ENCODE measurements around the gene TLN1. TPM values are rescaled to one million over a fixed set of nuclear protein-coding genes. Genes with fewer than 3 reads are reported as not detected.

TLN1 gene
- total and polyA plus RNA-seq, 3 experiments from 2014 or later, result 161 to 249 (median 248) TPM

GRCh38 chr9:35759795-35760194, 27.8 kb upstream of the TLN1 start:
- H3K4me3 Mint-ChIP-seq, result peak overlapping the region in 3 of 7 donors; percentile 3 to 51 (median 8)

GRCh38 chr9:35758475-35759050, 26.6 kb upstream of the TLN1 start:
- Histone ChIP-seq H3K27me3 (ENCODE audit: insufficient read depth, low read length, poor library complexity, severe bottlenecking) (no peaks in the 10 kb centered on the region), H3K4me1 (ENCODE audit: insufficient read depth, low read length) (peaks cover 25% of the 10 kb centered on the region), H3K9me3 (ENCODE audit: low read length) (no peaks in the 10 kb centered on the region), H3K36me3 (ENCODE audit: insufficient read depth, low read length) (peaks cover 5% of the 10 kb centered on the region), H3K27ac (ENCODE audit: low read depth, low read length) (no peak overlapping the region), H3K4me3 (ENCODE audit: low read length) (no peak overlapping the region)
- no peak for DNase-seq
- Mint-ChIP-seq H3K27me3 (no peaks in the 10 kb centered on the region), H3K4me1 (peaks cover 48 to 66% (median 51%) of the 10 kb centered on the region in 3 donors), H3K27ac (peak overlapping the region in 6 of 8 donors; percentile 23 to 80 (median 69)), H3K4me3 (peak overlapping the region; percentile 24 to 100 (median 96)), H3K9me3 (no peaks in the 10 kb centered on the region), H3K36me3 (peaks cover 0 to 22% (median 1%) of the 10 kb centered on the region in 3 donors)
- ChIA-PET POLR2A (interaction anchor here (0.7 kb wide), 1 partner anchor 26 kb away, joined by 3 read pairs; the partner anchor contains the start of gene CREB3), CTCF (interaction anchor here (4.6 kb wide), 1 partner anchor 61 kb away, joined by 22 read pairs; no protein-coding TSS in a partner anchor)

More at GRCh38 chr9:35759795-35760194, 27.8 kb upstream of the TLN1 start:
- Mint-ChIP-seq H3K27ac (peak overlapping the region in 2 of 8 donors; percentile 47 to 63), H3K27me3 (no peaks in the 10 kb centered on the region), H3K9me3 (no peaks in the 10 kb centered on the region), H3K4me1 (peaks cover 48 to 70% (median 51%) of the 10 kb centered on the region in 3 donors), H3K36me3 (peaks cover 0 to 15% (median 0%) of the 10 kb centered on the region in 3 donors)
- H3K4me3 ChIP-seq (ENCODE audit: low read length), result no peak overlapping the region
- no peaks in the 10 kb centered on the region for H3K36me3 ChIP-seq (ENCODE audit: insufficient read depth, low read length)
- no peaks in the 10 kb centered on the region for H3K27me3 ChIP-seq (ENCODE audit: insufficient read depth, low read length, poor library complexity, severe bottlenecking)
- H3K27ac ChIP-seq (ENCODE audit: low read depth, low read length), result no peak overlapping the region
- no peaks in the 10 kb centered on the region for H3K9me3 ChIP-seq (ENCODE audit: low read length)
- CTCF ChIA-PET, result interaction anchor here (1.1 kb wide), 1 partner anchor 10 kb away, joined by 3 read pairs; no protein-coding TSS in a partner anchor
- DNase-seq, result no peak
- POLR2A ChIA-PET, result interaction anchor here (0.6 kb wide), 1 partner anchor 103 kb away, joined by 4 read pairs; no protein-coding TSS in a partner anchor
- H3K4me1 ChIP-seq (ENCODE audit: insufficient read depth, low read length), result peaks cover 25% of the 10 kb centered on the region

GRCh38 chr9:35757892-35758275, 25.9 kb upstream of the TLN1 start:
- ChIA-PET POLR2A (interaction anchor here (0.7 kb wide), 1 partner anchor 25 kb away, joined by 3 read pairs; the partner anchor contains the start of gene CREB3), CTCF (interaction anchor here (2.3 to 4.6 kb wide), 2 partner anchors 17 to 61 kb away, joined by 9 to 22 read pairs; no protein-coding TSS in a partner anchor)
- Mint-ChIP-seq H3K9me3 (no peaks in the 10 kb centered on the region), H3K4me3 (peak overlapping the region; percentile 92 to 100 (median 96)), H3K27ac (peak overlapping the region; percentile 23 to 97 (median 69)), H3K4me1 (peaks cover 45 to 63% (median 51%) of the 10 kb centered on the region in 3 donors), H3K36me3 (peaks cover 4 to 26% (median 5%) of the 10 kb centered on the region in 3 donors), H3K27me3 (no peaks in the 10 kb centered on the region)
- H3K27ac ChIP-seq (ENCODE audit: low read depth, low read length), result peak overlapping the region; percentile 76
- DNase-seq, result no peak
- H3K4me1 ChIP-seq (ENCODE audit: insufficient read depth, low read length), result peaks cover 25% of the 10 kb centered on the region
- no peaks in the 10 kb centered on the region for H3K9me3 ChIP-seq (ENCODE audit: low read length)
- H3K27me3 ChIP-seq (ENCODE audit: insufficient read depth, low read length, poor library complexity, severe bottlenecking), result no peaks in the 10 kb centered on the region
- peaks cover 11% of the 10 kb centered on the region for H3K36me3 ChIP-seq (ENCODE audit: insufficient read depth, low read length)
- peak overlapping the region; percentile 92 for H3K4me3 ChIP-seq (ENCODE audit: low read length)

DNA sequence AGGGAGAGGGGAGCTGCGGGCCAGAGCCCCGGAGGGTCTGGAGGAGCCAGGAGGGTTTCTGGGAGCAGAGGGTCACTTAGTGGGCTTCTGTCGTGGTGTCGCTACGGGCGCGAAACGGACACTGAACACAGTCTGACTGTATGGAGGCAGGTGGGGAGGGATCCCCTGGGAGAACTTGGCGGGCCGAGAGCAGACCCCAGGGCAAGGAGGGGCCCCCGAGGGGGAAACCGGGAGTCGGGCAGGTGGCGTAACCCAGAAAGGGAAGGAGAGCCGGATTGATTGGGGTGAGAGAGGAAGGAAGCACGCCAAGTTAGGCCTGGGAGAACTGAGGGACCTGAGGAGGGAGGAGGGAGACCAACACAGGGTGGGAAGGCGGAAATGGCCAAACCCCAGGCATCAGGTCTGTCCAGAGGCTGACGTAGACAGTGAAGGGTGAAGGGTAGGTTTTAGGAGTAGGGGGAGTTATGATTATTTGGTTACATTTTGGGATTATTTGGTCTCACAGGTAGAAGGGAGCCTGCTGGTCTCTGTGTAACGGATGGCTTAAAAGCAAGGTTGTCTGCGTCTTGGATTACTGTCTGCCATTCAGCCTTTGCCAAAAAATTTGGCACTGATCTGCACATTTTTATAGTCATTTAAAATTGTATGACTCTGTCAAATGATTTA, 25.4 kb upstream of the TLN1 start:
- no peak for DNase-seq
- Mint-ChIP-seq H3K4me3 (peak overlapping the region; percentile 92 to 100 (median 96)), H3K4me1 (peaks cover 45 to 65% (median 51%) of the 10 kb centered on the region in 3 donors), H3K36me3 (peaks cover 5 to 31% (median 8%) of the 10 kb centered on the region in 3 donors), H3K27ac (peak overlapping the region; percentile 90 to 99 (median 95)), H3K27me3 (no peaks in the 10 kb centered on the region), H3K9me3 (no peaks in the 10 kb centered on the region)
- Histone ChIP-seq H3K27ac (ENCODE audit: low read depth, low read length) (peak overlapping the region; percentile 76), H3K9me3 (ENCODE audit: low read length) (no peaks in the 10 kb centered on the region), H3K36me3 (ENCODE audit: insufficient read depth, low read length) (peaks cover 17% of the 10 kb centered on the region), H3K27me3 (ENCODE audit: insufficient read depth, low read length, poor library complexity, severe bottlenecking) (no peaks in the 10 kb centered on the region), H3K4me3 (ENCODE audit: low read length) (peak overlapping the region; percentile 92), H3K4me1 (ENCODE audit: insufficient read depth, low read length) (peaks cover 25% of the 10 kb centered on the region)
- POLR2A ChIA-PET, result interaction anchor here (1.0 to 1.3 kb wide), 3 partner anchors 9 to 57 kb away, joined by 3 to 4 read pairs (median 4); partner anchors contain the start of genes CREB3, HINT2 and TLN1
- CTCF ChIA-PET, result interaction anchor here (0.7 to 4.6 kb wide), 25 partner anchors 11 to 158 kb away, joined by 3 to 28 read pairs (median 4); partner anchors contain the start of genes CCDC107, CREB3, RMRP and TLN1

- Histone ChIP-seq H3K4me3 (ENCODE audit: low read length) (peak overlapping the region; percentile 92), H3K36me3 (ENCODE audit: insufficient read depth, low read length) (peaks cover 25% of the 10 kb centered on the region), H3K9me3 (ENCODE audit: low read length) (no peaks in the 10 kb centered on the region), H3K4me1 (ENCODE audit: insufficient read depth, low read length) (peaks cover 25% of the 10 kb centered on the region), H3K27ac (ENCODE audit: low read depth, low read length) (peak overlapping the region; percentile 76), H3K27me3 (ENCODE audit: insufficient read depth, low read length, poor library complexity, severe bottlenecking) (no peaks in the 10 kb centered on the region)
- H3K4me1 Mint-ChIP-seq, result peaks cover 43 to 63% (median 51%) of the 10 kb centered on the region in 3 donors
- DNase-seq, result peak; percentile 65 to 86 (median 67)
- H3K27ac Mint-ChIP-seq, result peak overlapping the region; percentile 92 to 99 (median 96)
- ChIA-PET POLR2A (interaction anchor here (1.0 to 1.3 kb wide), 3 partner anchors 9 to 58 kb away, joined by 3 to 4 read pairs (median 4); partner anchors contain the start of genes CREB3, HINT2 and TLN1), CTCF (interaction anchor here (0.7 to 4.6 kb wide), 34 partner anchors 10 to 157 kb away, joined by 3 to 28 read pairs (median 4); partner anchors contain the start of genes CCDC107, CREB3, RMRP and SPAG8)
- H3K4me3 Mint-ChIP-seq, result peak overlapping the region; percentile 92 to 100 (median 96)
- no peaks in the 10 kb centered on the region for H3K27me3 Mint-ChIP-seq
- no peaks in the 10 kb centered on the region for H3K9me3 Mint-ChIP-seq
- H3K36me3 Mint-ChIP-seq, result peaks cover 5 to 39% (median 11%) of the 10 kb centered on the region in 3 donors
Measured at GRCh38 chr9:35756275-35757225, 24.6 kb upstream of the TLN1 start.

GRCh38 chr9:35755071-35755470, 23.1 kb upstream of the TLN1 start:
- H3K4me3 Mint-ChIP-seq, result peak overlapping the region in 5 of 7 donors; percentile 12 to 96 (median 32)
- H3K4me1 Mint-ChIP-seq, result peaks cover 36 to 67% (median 43%) of the 10 kb centered on the region in 3 donors
- ChIA-PET POLR2A (interaction anchor here (0.6 kb wide), 1 partner anchor 79 kb away, joined by 9 read pairs; no protein-coding TSS in a partner anchor), CTCF (interaction anchor here (1.0 to 4.6 kb wide), 6 partner anchors 8 to 150 kb away, joined by 3 to 28 read pairs (median 10); partner anchors contain the start of gene TESK1)
- Histone ChIP-seq H3K27ac (ENCODE audit: low read depth, low read length) (no peak overlapping the region), H3K4me3 (ENCODE audit: low read length) (no peak overlapping the region), H3K27me3 (ENCODE audit: insufficient read depth, low read length, poor library complexity, severe bottlenecking) (no peaks in the 10 kb centered on the region), H3K4me1 (ENCODE audit: insufficient read depth, low read length) (peaks cover 28% of the 10 kb centered on the region), H3K9me3 (ENCODE audit: low read length) (no peaks in the 10 kb centered on the region), H3K36me3 (ENCODE audit: insufficient read depth, low read length) (peaks cover 35% of the 10 kb centered on the region)
- no peak for DNase-seq
- H3K36me3 Mint-ChIP-seq, result peaks cover 5 to 49% (median 11%) of the 10 kb centered on the region in 3 donors
- H3K27me3 Mint-ChIP-seq, result no peaks in the 10 kb centered on the region
- no peaks in the 10 kb centered on the region for H3K9me3 Mint-ChIP-seq
- peak overlapping the region in 6 of 8 donors; percentile 39 to 92 (median 56) for H3K27ac Mint-ChIP-seq
